Astrocyte (in vitro differentiated cells and primary cell): ENCODE measurements around the gene NOL4L. TPM values are rescaled to one million over a fixed set of nuclear protein-coding genes. Genes with fewer than 3 reads are reported as not detected.

ENCODE experiments used
- DNase-seq: peaks from one replicate; pipeline ENCODE4 v3.0.0-alpha.2; 2010; ENCODE audit warnings: low read depth
- FAIRE-seq: peaks from 2 replicates; lab custom pipeline; 2011; peaks lifted over from hg19 to GRCh38; lab: Jason Lieb, UNC
- H2AFZ ChIP-seq: 2 replicates; pipeline ENCODE4 v1.6.0; 2012; ENCODE audit warnings: low read depth, low read length, inconsistent platforms
- H3K27ac ChIP-seq: 2 replicates; pipeline ENCODE4 v1.5.1; 2011; ENCODE audit warnings: low read depth, low read length, inconsistent platforms
- H3K27me3 ChIP-seq: 2 replicates; pipeline ENCODE4 v1.6.0; 2011; ENCODE audit warnings: low read length, inconsistent platforms; ENCODE audit not compliant: insufficient read depth
- H3K36me3 ChIP-seq: 2 replicates; pipeline ENCODE4 v1.5.1; 2011; ENCODE audit warnings: low read length, inconsistent platforms; ENCODE audit not compliant: insufficient read depth
- H3K4me1 ChIP-seq: 2 replicates; pipeline ENCODE4 v1.5.1; 2011; ENCODE audit warnings: low read length, inconsistent platforms; ENCODE audit not compliant: insufficient read depth
- H3K4me2 ChIP-seq: 2 replicates; pipeline ENCODE4 v1.6.0; 2012; ENCODE audit warnings: low read length, inconsistent platforms
- H3K4me3 ChIP-seq: 2 replicates; pipeline ENCODE4 v1.5.1; 2011; ENCODE audit warnings: low read depth, mild to moderate bottlenecking, low read length, inconsistent platforms; ENCODE audit not compliant: insufficient read depth
- H3K79me2 ChIP-seq: 2 replicates; pipeline ENCODE4 v1.6.0; 2012; ENCODE audit warnings: mild to moderate bottlenecking, low read length, inconsistent platforms; ENCODE audit not compliant: insufficient read depth
- H3K9ac ChIP-seq: 2 replicates; pipeline ENCODE4 v1.6.0; 2012; ENCODE audit warnings: mild to moderate bottlenecking, low read length, inconsistent platforms
- H3K9me3 ChIP-seq: 2 replicates; pipeline ENCODE4 v1.5.1; 2012; ENCODE audit warnings: low read depth, mild to moderate bottlenecking, low read length, inconsistent platforms; ENCODE audit not compliant: insufficient read depth
- H4K20me1 ChIP-seq: 2 replicates; pipeline ENCODE4 v1.6.0; 2012; ENCODE audit warnings: low read length, inconsistent platforms; ENCODE audit not compliant: insufficient read depth
- H3K27ac Mint-ChIP-seq: one replicate; pipeline ENCODE4 v1.8.0; 2021; ENCODE audit warnings: mild to moderate bottlenecking, mixed read lengths; ENCODE audit not compliant: unreplicated experiment
- H3K27me3 Mint-ChIP-seq: one replicate; pipeline ENCODE4 v1.8.0; 2021; ENCODE audit warnings: low read depth, mixed read lengths; ENCODE audit not compliant: unreplicated experiment
- H3K36me3 Mint-ChIP-seq: one replicate; pipeline ENCODE4 v1.8.0; 2021; ENCODE audit warnings: low read depth, mixed read lengths; ENCODE audit not compliant: unreplicated experiment
- H3K4me1 Mint-ChIP-seq: one replicate; pipeline ENCODE4 v1.8.0; 2021; ENCODE audit warnings: low read depth, mixed read lengths; ENCODE audit not compliant: unreplicated experiment
- H3K4me3 Mint-ChIP-seq: one replicate; pipeline ENCODE4 v1.8.0; 2021; ENCODE audit warnings: mild to moderate bottlenecking, moderate library complexity, mixed read lengths; ENCODE audit not compliant: unreplicated experiment
- H3K9me3 Mint-ChIP-seq: one replicate; pipeline ENCODE4 v1.8.0; 2021; ENCODE audit warnings: mild to moderate bottlenecking, mixed read lengths; ENCODE audit not compliant: unreplicated experiment
- CTCF ChIP-seq: IDR thresholded peaks from 2 replicates; pipeline ENCODE4 v1.5.1; 2011; ENCODE audit warnings: low read depth, mild to moderate bottlenecking, inconsistent platforms, low read length, moderate library complexity; ENCODE audit not compliant: insufficient read depth
- EZH2 ChIP-seq: IDR thresholded peaks from 2 replicates; pipeline ENCODE4 v1.6.1; 2012; ENCODE audit warnings: mild to moderate bottlenecking, low read length, inconsistent platforms; ENCODE audit not compliant: insufficient read depth
- total RNA-seq: library from RNA; stranded (reverse); gene quantifications from 2 replicates; pipeline ENCODE4 v1.2.1, GENCODE V29; 2021

NOL4L gene
- total RNA-seq, 1 donor from 2014 or later: 35.5 TPM

GRCh38 chr20:32505723-32506473 lies 79.2 kb downstream of the NOL4L start:
- TF ChIP-seq CTCF (no peak), EZH2 (no peak)
- Histone ChIP-seq H3K27me3 (no peaks in the 10 kb centered on the region), H3K4me2 (no peak overlapping the region), H3K79me2 (no peaks in the 10 kb centered on the region), H4K20me1 (no peaks in the 10 kb centered on the region), H3K36me3 (no peaks in the 10 kb centered on the region), H2AFZ (no peak overlapping the region), H3K4me3 (no peak overlapping the region), H3K27ac (no peak overlapping the region), H3K9ac (no peak overlapping the region), H3K4me1 (peaks cover 3% of the 10 kb centered on the region), H3K9me3 (no peaks in the 10 kb centered on the region)
- FAIRE-seq (no peak), DNase-seq (no peak)
- no peaks in the 10 kb centered on the region for H3K4me1 Mint-ChIP-seq
- no peaks in the 10 kb centered on the region for H3K9me3 Mint-ChIP-seq
- peaks cover 8% of the 10 kb centered on the region for H3K27me3 Mint-ChIP-seq
- no peak overlapping the region for H3K4me3 Mint-ChIP-seq
- no peak overlapping the region for H3K27ac Mint-ChIP-seq
- H3K36me3 Mint-ChIP-seq: no peaks in the 10 kb centered on the region

- FAIRE-seq (no peak), DNase-seq (peak; percentile 32)
- no peak overlapping the region for H3K27ac Mint-ChIP-seq
- no peaks in the 10 kb centered on the region for H4K20me1 ChIP-seq
- H3K9me3 ChIP-seq: no peaks in the 10 kb centered on the region
- peak overlapping the region; percentile 27 for H3K4me2 ChIP-seq
- no peaks in the 10 kb centered on the region for H3K27me3 Mint-ChIP-seq
- no peak overlapping the region for H3K27ac ChIP-seq
- no peak overlapping the region for H3K4me3 Mint-ChIP-seq
- no peak overlapping the region for H2AFZ ChIP-seq
- no peaks in the 10 kb centered on the region for H3K9me3 Mint-ChIP-seq
- no peaks in the 10 kb centered on the region for H3K79me2 ChIP-seq
- no peak overlapping the region for H3K4me3 ChIP-seq
- no peaks in the 10 kb centered on the region for H3K36me3 ChIP-seq
- H3K9ac ChIP-seq: no peak overlapping the region
- H3K4me1 ChIP-seq: no peaks in the 10 kb centered on the region
- H3K36me3 Mint-ChIP-seq: no peaks in the 10 kb centered on the region
- peaks cover 3% of the 10 kb centered on the region for H3K4me1 Mint-ChIP-seq
- no peaks in the 10 kb centered on the region for H3K27me3 ChIP-seq
- TF ChIP-seq CTCF (no peak), EZH2 (no peak)
Observed at GRCh38 chr20:32501709-32502108, 83.4 kb downstream of the NOL4L start.

- FAIRE-seq (no peak), DNase-seq (no peak)
- Histone ChIP-seq H3K4me3 (no peak overlapping the region), H3K36me3 (no peaks in the 10 kb centered on the region), H3K9me3 (no peaks in the 10 kb centered on the region), H4K20me1 (no peaks in the 10 kb centered on the region), H3K9ac (no peak overlapping the region), H3K79me2 (no peaks in the 10 kb centered on the region), H2AFZ (peak overlapping the region; percentile 3), H3K27me3 (no peaks in the 10 kb centered on the region), H3K27ac (no peak overlapping the region), H3K4me2 (no peak overlapping the region), H3K4me1 (peaks cover 4% of the 10 kb centered on the region)
- H3K27me3 Mint-ChIP-seq: no peaks in the 10 kb centered on the region
- H3K4me3 Mint-ChIP-seq: no peak overlapping the region
- H3K4me1 Mint-ChIP-seq: peaks cover 8% of the 10 kb centered on the region
- H3K27ac Mint-ChIP-seq: no peak overlapping the region
- H3K9me3 Mint-ChIP-seq: no peaks in the 10 kb centered on the region
- no peaks in the 10 kb centered on the region for H3K36me3 Mint-ChIP-seq
- TF ChIP-seq EZH2: no peak
- no peak for TF ChIP-seq CTCF
Observed at GRCh38 chr20:32497589-32498224, 87.4 kb downstream of the NOL4L start.
